Activated CD8-positive, alpha-beta T cell treated with anti-CD3 and anti-CD28 coated beads, Interleukin-2, amount 10 ng/mL, durations not matched to agents 7 days and 5 days (primary cell): ENCODE data around the gene RAB27B. TPM values are rescaled to one million over a fixed set of nuclear protein-coding genes. Genes with fewer than 3 reads are reported as not detected.
"Not testable (repeated sequence)": the region's sequence is repeated elsewhere in the genome, so short reads cannot be mapped to it uniquely, and the experiment has no call there.

ENCODE experiments used
- ATAC-seq: fragments of 150-1000 bp; cut with Tn5 transposase; one replicate; pipeline ENCODE4 v1.10.0; 2021; ENCODE audit warnings: moderate library complexity
- CTCF ChIA-PET: fragments of 350-600 bp; sonication (Branson Sonifier 250); formaldehyde crosslinking; loops from one replicate; lab custom pipeline; 2021; ENCODE audit warnings: antibody characterized with exemption; lab: Charles Lee
- POLR2A ChIA-PET: fragments of 350-600 bp; sonication (Branson Sonifier 250); formaldehyde crosslinking; loops from one replicate; lab custom pipeline; 2021; ENCODE audit warnings: antibody characterized with exemption; lab: Charles Lee
- DNase-seq: peaks from one replicate; pipeline ENCODE4 v3.0.0-alpha.2; 2020
- H3K27ac Mint-ChIP-seq: one replicate; pipeline ENCODE4 v1.8.0; 2021; ENCODE audit warnings: mild to moderate bottlenecking, mixed read lengths
- H3K27me3 Mint-ChIP-seq: one replicate; pipeline ENCODE4 v1.8.0; 2021; ENCODE audit warnings: low read depth, mixed read lengths
- H3K36me3 Mint-ChIP-seq: one replicate; pipeline ENCODE4 v1.8.0; 2021; ENCODE audit warnings: low read depth, mixed read lengths
- H3K4me1 Mint-ChIP-seq: one replicate; pipeline ENCODE4 v1.8.0; 2021; ENCODE audit warnings: low read depth, mixed read lengths
- H3K4me3 Mint-ChIP-seq: one replicate; pipeline ENCODE4 v1.8.0; 2021; ENCODE audit warnings: mild to moderate bottlenecking, mixed read lengths
- H3K9me3 Mint-ChIP-seq: one replicate; pipeline ENCODE4 v1.8.0; 2022; ENCODE audit warnings: mixed read lengths; ENCODE audit not compliant: insufficient read depth
- total RNA-seq, 2 experiments: library from RNA; stranded (reverse); gene quantifications; one replicate each; pipeline ENCODE4 v1.2.3, GENCODE V29; 2021

Gene RAB27B
- total RNA-seq, 2 experiments from 2014 or later = 1.7 to 2.0 TPM

DNA sequence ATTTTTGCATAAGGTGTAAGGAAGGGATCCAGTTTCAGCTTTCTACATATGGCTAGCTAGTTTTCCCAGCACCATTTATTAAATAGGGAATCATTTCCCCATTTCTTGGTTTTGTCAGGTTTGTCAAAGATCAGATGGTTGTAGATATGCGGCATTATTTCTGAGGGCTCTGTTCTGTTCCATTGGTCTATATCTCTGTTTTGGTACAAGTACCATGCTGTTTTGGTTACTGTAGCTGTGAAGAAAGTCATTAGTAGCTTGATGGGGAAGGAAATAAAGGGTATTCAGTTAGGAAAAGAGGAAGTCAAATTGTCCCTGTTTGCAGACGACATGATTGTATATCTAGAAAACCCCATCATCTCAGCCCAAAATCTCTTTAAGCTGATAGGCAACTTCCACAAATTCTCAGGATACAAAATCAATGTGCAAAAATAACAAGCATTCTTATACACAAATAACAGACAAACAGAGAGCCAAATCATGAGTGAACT, 7.4 kb upstream of the RAB27B start:
- CTCF ChIA-PET, H3K9me3 Mint-ChIP-seq, H3K4me1 Mint-ChIP-seq, H3K36me3 Mint-ChIP-seq, ATAC-seq, H3K27ac Mint-ChIP-seq, H3K4me3 Mint-ChIP-seq, DNase-seq, POLR2A ChIA-PET: not testable (repeated sequence)
- peaks cover 33% of the 10 kb centered on the region for H3K27me3 Mint-ChIP-seq

DNA sequence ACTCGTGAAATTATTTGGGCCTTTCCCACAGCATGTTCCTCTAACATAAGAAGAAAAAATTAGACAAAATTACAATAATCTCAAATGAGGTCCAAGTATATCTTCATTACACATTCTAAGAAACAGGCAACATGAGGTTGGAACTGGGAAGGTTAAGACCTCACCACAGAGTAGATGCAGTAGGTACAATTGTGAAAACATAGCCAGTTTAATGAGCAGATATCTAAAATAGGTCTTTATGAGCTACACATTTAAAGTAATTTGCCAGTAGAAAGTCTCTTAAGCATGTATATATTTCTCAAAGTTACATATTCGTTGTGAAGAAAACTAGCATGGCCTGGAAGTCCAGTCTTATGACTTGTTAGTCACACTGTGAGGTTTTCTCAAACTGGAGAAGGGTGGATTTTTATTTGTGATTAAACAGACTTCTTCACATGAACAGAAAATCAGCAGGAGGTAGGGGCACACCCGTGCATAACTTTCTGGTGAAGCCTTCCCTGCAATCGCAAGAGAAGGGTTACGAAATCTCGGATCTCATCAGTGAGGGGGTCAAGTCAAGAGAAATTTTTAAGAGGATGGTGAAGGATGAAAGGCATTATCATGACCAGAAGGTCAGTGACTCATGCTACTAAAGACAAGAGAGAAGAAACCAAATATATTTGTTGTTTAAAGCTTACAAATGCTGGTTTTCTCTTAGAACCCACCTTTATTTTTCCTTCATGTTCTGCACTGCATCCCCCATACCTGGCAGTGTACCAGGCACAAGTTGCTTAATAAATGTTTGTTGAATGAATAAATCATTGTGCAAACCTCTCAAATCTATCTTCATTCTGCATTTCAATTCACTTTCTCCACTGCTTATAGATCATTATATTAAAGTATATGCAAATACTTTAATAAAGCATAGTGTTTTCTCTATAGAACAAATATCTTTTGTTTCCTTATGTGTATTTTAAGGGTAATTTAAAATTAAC, 5.1 kb upstream of the RAB27B start:
- no peak for ATAC-seq
- H3K27me3 Mint-ChIP-seq = peaks cover 34% of the 10 kb centered on the region
- H3K36me3 Mint-ChIP-seq = no peaks in the 10 kb centered on the region
- no peaks in the 10 kb centered on the region for H3K9me3 Mint-ChIP-seq
- H3K27ac Mint-ChIP-seq = no peak overlapping the region
- H3K4me1 Mint-ChIP-seq = peaks cover 7% of the 10 kb centered on the region
- ChIA-PET POLR2A (interaction anchor here (0.6 kb wide), 1 partner anchor 108 kb away, joined by 4 read pairs; no protein-coding TSS in a partner anchor), CTCF (interaction anchor here (2.0 kb wide), 1 partner anchor 10 kb away, joined by 4 read pairs; no protein-coding TSS in a partner anchor)
- no peak overlapping the region for H3K4me3 Mint-ChIP-seq
- DNase-seq = no peak

DNA sequence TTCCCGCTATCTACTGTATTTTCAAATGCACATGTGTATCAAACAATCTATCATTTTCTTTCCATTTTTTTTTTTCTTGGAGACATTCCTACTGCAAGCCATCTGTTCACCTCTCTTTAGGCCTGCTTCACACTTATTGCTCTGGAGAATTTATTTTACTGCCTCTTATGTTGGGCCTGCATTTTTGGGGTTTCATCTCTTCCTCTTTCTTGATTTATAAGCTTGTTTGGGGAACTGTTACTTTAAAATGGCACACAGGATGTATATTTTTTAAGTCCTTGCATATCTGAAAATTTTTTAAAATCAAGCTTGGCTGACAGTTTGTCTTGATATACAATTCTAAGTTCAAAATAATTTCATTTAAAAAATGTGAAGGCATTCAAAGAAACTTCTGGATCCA, 3.5 kb upstream of the RAB27B start:
- no peak for ATAC-seq
- Mint-ChIP-seq H3K4me3 (no peak overlapping the region), H3K4me1 (peaks cover 16% of the 10 kb centered on the region), H3K36me3 (no peaks in the 10 kb centered on the region), H3K27me3 (peaks cover 36% of the 10 kb centered on the region), H3K9me3 (no peaks in the 10 kb centered on the region), H3K27ac (no peak overlapping the region)
- ChIA-PET CTCF (interaction anchor here (2.0 kb wide), 1 partner anchor 8 kb away, joined by 4 read pairs; no protein-coding TSS in a partner anchor), POLR2A (no interaction called here)
- DNase-seq = no peak

DNA sequence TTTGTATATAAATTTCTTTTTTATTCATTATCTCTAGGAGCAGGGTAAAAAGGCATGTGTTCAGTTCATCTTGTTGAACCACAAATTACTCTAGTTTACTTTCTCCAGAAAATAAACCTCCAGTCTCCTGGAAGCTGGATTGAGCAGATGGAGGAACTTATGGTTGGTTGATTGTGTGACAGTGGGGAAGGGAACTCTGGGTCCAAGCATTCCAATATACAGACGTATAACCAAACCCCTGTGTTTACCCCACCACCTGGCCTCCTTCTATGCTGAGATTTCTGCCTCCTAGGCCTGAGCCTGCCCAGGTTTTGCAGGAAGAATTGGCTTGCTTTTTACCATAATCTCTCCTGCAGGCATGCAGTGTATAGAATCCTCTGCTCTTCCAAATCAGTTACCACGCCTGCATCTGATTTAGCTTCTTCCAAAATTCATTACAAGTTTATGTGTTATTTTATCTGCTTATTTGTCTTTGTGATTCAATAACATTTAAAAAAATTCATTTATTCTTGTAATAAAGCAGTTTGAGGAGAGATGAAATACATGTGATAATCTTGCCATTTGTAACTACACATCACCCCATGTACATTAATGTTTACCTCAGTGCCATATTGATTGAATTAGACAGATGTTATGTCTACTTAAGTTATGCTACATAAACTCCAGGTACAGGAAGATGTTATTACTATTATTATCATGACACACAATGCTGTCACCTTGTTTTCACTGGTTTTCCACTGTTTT, 2.5 kb upstream of the RAB27B start:
- CTCF ChIA-PET = no interaction called here
- no peak overlapping the region for H3K27ac Mint-ChIP-seq
- H3K36me3 Mint-ChIP-seq = no peaks in the 10 kb centered on the region
- no peaks in the 10 kb centered on the region for H3K9me3 Mint-ChIP-seq
- H3K4me1 Mint-ChIP-seq = peaks cover 16% of the 10 kb centered on the region
- POLR2A ChIA-PET = no interaction called here
- H3K27me3 Mint-ChIP-seq = peaks cover 39% of the 10 kb centered on the region
- H3K4me3 Mint-ChIP-seq = no peak overlapping the region
- ATAC-seq (no peak), DNase-seq (no peak)

DNA sequence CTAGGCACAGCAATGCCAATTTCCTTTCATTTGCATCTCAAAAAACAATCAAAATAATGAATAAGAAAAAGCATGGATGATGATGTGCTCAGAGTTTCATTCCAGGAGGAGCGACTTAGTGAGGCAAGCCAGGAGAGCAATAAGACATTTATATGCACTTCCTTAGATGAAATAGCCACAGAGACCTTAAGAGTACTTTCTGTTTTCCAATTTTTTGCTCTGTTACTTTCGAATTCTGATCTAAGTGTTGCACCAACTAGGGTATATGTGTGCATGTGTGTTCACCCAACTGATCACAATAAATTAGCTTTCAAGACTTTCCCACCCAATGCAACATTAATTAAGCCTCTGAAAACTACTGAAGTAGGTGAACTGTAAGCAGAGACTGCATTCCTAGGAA, 709 bp downstream of the RAB27B start:
- peaks cover 16% of the 10 kb centered on the region for H3K4me1 Mint-ChIP-seq

DNA sequence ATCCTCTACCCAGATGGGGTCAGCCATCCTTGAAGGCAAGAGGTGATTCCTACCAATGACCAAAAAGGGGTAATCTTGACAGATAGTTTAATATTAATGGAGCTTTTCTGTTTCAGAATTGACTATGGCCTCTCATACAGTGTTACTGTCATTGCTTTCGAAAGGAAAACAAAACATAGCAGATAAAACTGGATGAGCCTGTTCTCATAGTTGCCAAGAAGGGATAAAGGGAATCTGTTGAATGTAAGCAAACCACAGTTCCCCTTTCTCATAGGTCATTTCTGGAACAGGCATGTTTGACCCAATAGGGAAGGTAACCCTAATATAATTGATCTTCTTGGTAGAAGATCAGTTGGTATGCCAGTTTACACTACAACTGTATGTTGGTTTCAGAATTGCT, 1.6 kb downstream of the RAB27B start:
- ATAC-seq (no peak), DNase-seq (no peak)
- Mint-ChIP-seq H3K4me1 (peaks cover 16% of the 10 kb centered on the region), H3K27ac (no peak overlapping the region), H3K36me3 (no peaks in the 10 kb centered on the region), H3K4me3 (no peak overlapping the region), H3K9me3 (no peaks in the 10 kb centered on the region), H3K27me3 (peaks cover 28% of the 10 kb centered on the region)
- CTCF ChIA-PET = no interaction called here
- POLR2A ChIA-PET = no interaction called here

More for the DNA sequence above, 709 bp downstream of the RAB27B start:
- H3K36me3 Mint-ChIP-seq = no peaks in the 10 kb centered on the region
- H3K27me3 Mint-ChIP-seq = peaks cover 34% of the 10 kb centered on the region
- ATAC-seq = no peak
- no peaks in the 10 kb centered on the region for H3K9me3 Mint-ChIP-seq
- no peak for DNase-seq
- POLR2A ChIA-PET = no interaction called here
- H3K27ac Mint-ChIP-seq = no peak overlapping the region
- CTCF ChIA-PET = no interaction called here
- peak overlapping the region; percentile 67 for H3K4me3 Mint-ChIP-seq

DNA sequence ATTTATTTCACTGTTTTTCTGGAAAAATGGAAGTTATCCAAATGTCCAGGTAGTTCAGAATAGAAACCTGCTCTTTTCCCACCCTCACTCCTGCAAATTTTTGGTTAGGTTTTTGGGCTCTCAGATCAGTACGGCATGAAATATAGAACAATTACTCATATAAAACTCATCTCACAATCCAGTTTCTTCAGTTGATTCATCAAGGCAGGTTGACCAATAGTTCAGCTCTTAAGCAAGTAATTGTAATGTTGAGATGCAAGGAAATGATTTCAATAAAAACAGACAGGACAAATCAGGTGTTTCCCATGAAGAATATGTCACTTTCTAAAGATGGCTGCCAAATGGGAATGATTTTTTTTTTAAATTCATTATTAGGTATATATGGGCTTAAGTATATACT, 2.0 kb downstream of the RAB27B start:
- Mint-ChIP-seq H3K4me1 (peaks cover 16% of the 10 kb centered on the region), H3K36me3 (no peaks in the 10 kb centered on the region), H3K27me3 (peaks cover 28% of the 10 kb centered on the region), H3K27ac (no peak overlapping the region), H3K4me3 (no peak overlapping the region), H3K9me3 (no peaks in the 10 kb centered on the region)
- DNase-seq (no peak), ATAC-seq (no peak)
- CTCF ChIA-PET = no interaction called here
- POLR2A ChIA-PET = no interaction called here

DNA sequence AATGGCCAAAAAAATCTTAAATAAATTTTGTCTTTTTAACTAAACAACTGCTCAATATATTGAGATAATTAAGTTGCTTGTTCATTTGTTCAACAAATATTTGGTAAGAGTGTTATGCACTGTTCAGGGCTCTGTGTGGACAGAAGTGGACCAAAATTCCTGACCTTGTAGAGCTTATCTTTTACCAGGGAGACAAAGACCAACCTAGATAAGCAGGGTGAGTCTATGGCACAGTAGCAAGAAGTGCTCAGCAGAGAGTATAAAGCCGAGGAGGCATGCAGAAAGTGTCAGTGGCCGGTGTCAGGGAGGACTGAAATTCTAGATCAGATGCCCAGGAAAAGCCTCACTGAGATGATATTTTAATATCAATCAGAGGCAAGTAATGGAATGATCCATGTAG, 2.6 kb downstream of the RAB27B start:
- CTCF ChIA-PET = no interaction called here
- Mint-ChIP-seq H3K36me3 (no peaks in the 10 kb centered on the region), H3K4me3 (no peak overlapping the region), H3K9me3 (no peaks in the 10 kb centered on the region), H3K27ac (no peak overlapping the region), H3K27me3 (peaks cover 28% of the 10 kb centered on the region), H3K4me1 (peaks cover 20% of the 10 kb centered on the region)
- ATAC-seq (no peak), DNase-seq (no peak)
- POLR2A ChIA-PET = no interaction called here

DNA sequence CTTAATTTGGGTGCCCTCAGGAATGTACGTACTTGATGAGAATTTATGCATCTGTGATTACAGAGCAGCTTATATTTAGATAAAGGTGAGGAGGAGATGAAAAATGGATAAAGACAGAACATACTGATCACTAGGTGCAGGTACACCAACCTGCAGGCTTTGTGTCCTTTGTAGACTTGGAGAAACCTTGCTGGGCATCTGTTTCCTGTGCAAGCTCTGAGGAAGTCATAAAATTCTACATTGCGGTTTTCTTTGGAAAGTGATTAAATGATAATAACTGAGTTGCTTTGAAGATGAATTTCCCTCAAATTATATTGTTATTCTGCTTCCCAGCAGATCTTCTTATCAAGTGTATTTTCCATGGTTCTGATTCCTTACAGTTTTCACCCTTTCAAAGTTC, 7.7 kb downstream of the RAB27B start:
- POLR2A ChIA-PET = no interaction called here
- Mint-ChIP-seq H3K4me3 (no peak overlapping the region), H3K9me3 (no peaks in the 10 kb centered on the region), H3K36me3 (no peaks in the 10 kb centered on the region), H3K4me1 (peaks cover 10% of the 10 kb centered on the region), H3K27ac (no peak overlapping the region), H3K27me3 (peaks cover 20% of the 10 kb centered on the region)
- DNase-seq = no peak
- CTCF ChIA-PET = no interaction called here
- no peak for ATAC-seq

DNA sequence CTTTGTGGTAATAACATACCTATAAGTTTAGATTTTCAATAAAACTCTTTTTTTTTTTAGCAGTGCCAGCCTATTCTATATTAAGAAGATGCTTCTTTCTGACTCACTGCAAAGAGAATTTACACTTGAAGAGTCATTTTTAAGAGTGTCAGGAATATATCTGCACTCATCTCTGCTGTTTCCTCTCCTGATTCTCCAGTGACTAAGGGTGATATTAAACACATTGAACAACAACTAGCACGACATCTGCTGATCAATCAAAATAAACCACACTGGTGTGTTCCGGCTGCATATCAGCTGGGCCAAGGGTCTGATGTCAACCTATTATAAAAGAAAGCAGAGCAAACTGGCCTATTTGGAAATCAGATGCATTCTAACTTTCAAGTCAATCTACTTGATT, 15.0 kb downstream of the RAB27B start:
- DNase-seq = no peak
- Mint-ChIP-seq H3K4me1 (no peaks in the 10 kb centered on the region), H3K36me3 (no peaks in the 10 kb centered on the region), H3K9me3 (no peaks in the 10 kb centered on the region), H3K27me3 (peaks cover 3% of the 10 kb centered on the region), H3K4me3 (no peak overlapping the region), H3K27ac (no peak overlapping the region)
- ATAC-seq = no peak
- POLR2A ChIA-PET = no interaction called here
- CTCF ChIA-PET = no interaction called here

DNA sequence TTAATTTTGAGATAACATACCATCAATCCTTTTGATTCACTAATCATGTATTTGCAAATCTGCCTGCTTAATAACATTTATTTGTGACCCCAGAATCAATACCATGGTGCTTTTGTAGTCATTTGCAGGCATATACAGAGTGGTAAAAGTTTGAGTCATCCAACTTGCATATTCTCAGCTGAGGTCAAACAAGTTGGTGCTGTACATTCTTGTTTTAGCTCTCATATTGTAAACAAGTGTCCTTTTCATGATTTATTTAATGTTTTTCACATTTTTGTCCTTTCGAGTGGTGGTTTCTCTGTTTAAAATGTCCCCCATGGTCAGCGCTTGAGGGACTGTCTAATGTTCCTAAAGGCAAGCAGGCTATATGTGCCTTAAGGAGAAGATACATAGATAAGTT, 17.5 kb downstream of the RAB27B start:
- no peak for ATAC-seq

DNA sequence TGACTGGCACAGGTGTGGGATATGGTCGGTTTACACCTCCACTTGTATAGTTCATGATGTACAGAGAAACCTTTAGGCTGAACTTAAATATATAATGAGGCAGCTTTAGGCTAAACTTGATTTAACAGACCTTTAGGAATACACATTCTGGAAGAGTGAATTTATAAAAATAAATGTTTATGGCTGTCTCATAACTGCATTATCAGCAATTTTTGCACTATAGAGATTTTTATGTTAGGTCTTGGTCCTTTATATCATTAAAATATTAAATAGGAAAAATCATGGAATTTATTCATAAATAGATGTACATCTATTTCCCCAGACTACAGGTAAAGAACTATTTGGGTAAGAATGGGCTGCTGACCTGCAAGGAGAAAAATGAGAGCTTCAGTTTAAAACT, 19.8 kb downstream of the RAB27B start:
- DNase-seq (no peak), ATAC-seq (no peak)
- CTCF ChIA-PET = no interaction called here
- H3K27me3 Mint-ChIP-seq = no peaks in the 10 kb centered on the region
- no peak overlapping the region for H3K27ac Mint-ChIP-seq
- H3K9me3 Mint-ChIP-seq = no peaks in the 10 kb centered on the region
- H3K36me3 Mint-ChIP-seq = no peaks in the 10 kb centered on the region
- H3K4me3 Mint-ChIP-seq = no peak overlapping the region
- POLR2A ChIA-PET = no interaction called here
- peaks cover 9% of the 10 kb centered on the region for H3K4me1 Mint-ChIP-seq

More for the DNA sequence above, 17.5 kb downstream of the RAB27B start:
- no peak overlapping the region for H3K27ac Mint-ChIP-seq
- no peaks in the 10 kb centered on the region for H3K27me3 Mint-ChIP-seq
- no peaks in the 10 kb centered on the region for H3K36me3 Mint-ChIP-seq
- H3K4me3 Mint-ChIP-seq = no peak overlapping the region
- CTCF ChIA-PET = no interaction called here
- H3K9me3 Mint-ChIP-seq = no peaks in the 10 kb centered on the region
- POLR2A ChIA-PET = no interaction called here
- DNase-seq = no peak
- no peaks in the 10 kb centered on the region for H3K4me1 Mint-ChIP-seq
